ENCODE results near the gene BET1L.
"Not testable (repeated sequence)": the region's sequence is repeated elsewhere in the genome, so short reads cannot be mapped to it uniquely, and the experiment has no call there.

The BET1L gene

GRCh38 chr11:208917-209260 lies 1.7 kb upstream of the BET1L start:
- peak in 1 of 2 experiments; percentile 25 for DNase-seq

- peak in 1 of 2 experiments; percentile 89 for DNase-seq
Observed at GRCh38 chr11:208181-208916, 1.1 kb upstream of the BET1L start.

- peak in 1 of 2 experiments; percentile 80 for DNase-seq
Observed at GRCh38 chr11:207863-208180, 623 bp upstream of the BET1L start.

GRCh38 chr11:206526-207207 lies 532 bp downstream of the BET1L start:
- peak in 1 of 2 experiments; percentile 56 for DNase-seq

- no peak for DNase-seq
Observed at GRCh38 chr11:206002-206384, 1.2 kb downstream of the BET1L start.

GRCh38 chr11:205221-206001 lies 1.8 kb downstream of the BET1L start:
- no peak for DNase-seq

GRCh38 chr11:204587-205109 lies 2.6 kb downstream of the BET1L start:
- no peak for DNase-seq

GRCh38 chr11:203945-204586 lies 3.1 kb downstream of the BET1L start:
- no peak for DNase-seq

GRCh38 chr11:203056-203944 lies 3.9 kb downstream of the BET1L start:
- no peak for DNase-seq

GRCh38 chr11:202490-202889 lies 4.7 kb downstream of the BET1L start:
- no peak for DNase-seq

GRCh38 chr11:201966-202365 lies 5.2 kb downstream of the BET1L start:
- DNase-seq, result no peak

- no peak for DNase-seq
Observed at GRCh38 chr11:200224-201003, 6.8 kb downstream of the BET1L start.

- DNase-seq, result no peak
Observed at GRCh38 chr11:199782-200181, 7.4 kb downstream of the BET1L start.

GRCh38 chr11:199004-199581 lies 8.1 kb downstream of the BET1L start:
- DNase-seq, result no peak

- no peak for DNase-seq
Observed at GRCh38 chr11:198236-198806, 8.9 kb downstream of the BET1L start.

GRCh38 chr11:197741-198235 lies 9.4 kb downstream of the BET1L start:
- DNase-seq, result no peak

- DNase-seq, result no peak
Observed at GRCh38 chr11:196786-197731, 10.1 kb downstream of the BET1L start.

- DNase-seq, result not testable (repeated sequence)
Observed at GRCh38 chr11:193481-193880, 13.7 kb downstream of the BET1L start.

GRCh38 chr11:192674-193128 lies 14.5 kb downstream of the BET1L start, which contains the start of gene SCGB1C1:
SCGB1C1 (plus strand) TSS chr11:193078; CDS start chr11:193100, 22 bp downstream.
- not testable (repeated sequence) for DNase-seq
